COLO668 (cell line): Measurements from ENCODE around the gene ACOXL.
"Not testable (repeated sequence)": the region's sequence is repeated elsewhere in the genome, so short reads cannot be mapped to it uniquely, and the experiment has no call there.

Experiments
- DNase-seq: peaks from one replicate; lab custom pipeline; 2025; ENCODE audit not compliant: unreplicated experiment; lab: John Stamatoyannopoulos, UW

ACOXL gene

GRCh38 chr2:110852541-110853263 is 120.3 kb downstream of the ACOXL start:
- no peak for DNase-seq

DNA sequence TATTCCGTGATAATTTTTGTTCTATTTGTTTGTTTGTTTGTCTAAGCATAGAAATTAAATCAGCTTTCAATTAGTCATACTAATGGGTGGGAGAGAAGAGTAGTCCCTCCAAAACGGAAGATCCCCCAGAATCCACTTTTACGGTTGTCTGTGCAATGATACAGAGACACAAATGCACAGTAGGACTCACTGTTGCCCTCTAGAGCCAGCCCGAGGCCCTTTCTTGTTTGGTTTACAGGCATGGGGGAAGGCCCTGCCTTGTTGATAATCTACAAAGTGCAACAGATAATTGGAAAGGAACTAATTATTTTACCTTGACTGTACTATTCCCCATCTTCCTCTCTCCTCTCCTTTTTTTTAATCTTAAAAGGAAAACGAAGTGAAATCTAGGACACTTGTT is 121.1 kb downstream of the ACOXL start:
- peak; percentile 30 for DNase-seq

- no peak for DNase-seq
Observed at GRCh38 chr2:110853948-110854347, 121.6 kb downstream of the ACOXL start.

DNA sequence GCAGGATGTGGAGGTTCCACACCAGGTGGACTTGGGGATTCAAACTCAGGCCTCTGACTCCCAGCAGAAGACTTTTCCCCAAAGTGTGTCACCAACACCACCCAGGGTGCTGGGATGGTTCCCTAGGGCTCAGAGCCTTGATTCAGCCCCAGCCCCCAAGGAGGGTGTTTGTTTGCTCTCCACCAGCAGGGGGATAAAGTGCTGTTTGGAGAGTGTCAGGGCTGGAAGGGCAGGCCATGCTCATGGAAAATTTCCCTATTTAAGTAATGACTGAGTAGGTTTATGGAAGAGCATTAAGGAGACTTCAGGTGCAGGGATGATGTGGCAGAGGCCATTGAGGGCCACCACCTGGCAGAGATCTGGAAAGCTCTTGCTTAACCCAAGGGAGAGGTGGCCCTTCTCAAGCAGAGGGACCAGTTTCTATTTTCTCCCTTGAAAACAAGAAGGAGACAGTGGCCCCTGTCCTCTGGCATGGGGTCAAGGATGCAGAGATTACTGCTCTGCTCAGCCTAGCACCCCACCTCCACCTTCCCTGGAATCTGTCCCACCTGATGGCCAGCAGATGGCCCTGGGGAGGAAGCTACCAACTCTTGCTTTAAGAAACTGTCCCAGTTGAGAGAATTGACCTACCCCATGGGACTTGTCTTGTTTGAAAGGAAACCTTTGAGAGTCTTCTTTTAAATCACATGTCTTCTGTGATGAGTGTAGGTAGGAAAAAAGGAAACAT is 122.1 kb downstream of the ACOXL start:
- DNase-seq = no peak

DNA sequence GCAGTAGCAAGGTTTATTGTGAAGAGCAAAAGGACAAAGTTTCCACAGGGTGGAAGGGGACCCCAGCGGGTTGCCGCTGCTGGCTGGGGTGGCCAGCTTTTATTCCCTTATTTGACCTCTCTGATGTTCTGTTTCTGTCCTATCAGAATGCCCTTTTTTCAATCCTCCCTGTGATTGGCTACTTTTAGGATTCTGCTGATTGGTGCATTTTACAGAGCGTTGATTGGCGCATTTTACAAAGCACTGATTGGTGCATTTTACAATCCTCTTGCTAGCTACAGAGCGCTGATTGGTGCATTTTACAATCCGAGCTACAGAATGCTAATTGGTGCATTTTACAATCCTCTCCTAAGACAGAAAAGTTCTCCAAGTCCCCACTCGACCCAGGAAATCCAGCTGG is 123.5 kb downstream of the ACOXL start:
- not testable (repeated sequence) for DNase-seq

- peak; percentile 65 for DNase-seq
Observed at GRCh38 chr2:110858135-110858725, 125.9 kb downstream of the ACOXL start.

GRCh38 chr2:110858993-110859701 is 126.8 kb downstream of the ACOXL start:
- peak; percentile 40 for DNase-seq

DNA sequence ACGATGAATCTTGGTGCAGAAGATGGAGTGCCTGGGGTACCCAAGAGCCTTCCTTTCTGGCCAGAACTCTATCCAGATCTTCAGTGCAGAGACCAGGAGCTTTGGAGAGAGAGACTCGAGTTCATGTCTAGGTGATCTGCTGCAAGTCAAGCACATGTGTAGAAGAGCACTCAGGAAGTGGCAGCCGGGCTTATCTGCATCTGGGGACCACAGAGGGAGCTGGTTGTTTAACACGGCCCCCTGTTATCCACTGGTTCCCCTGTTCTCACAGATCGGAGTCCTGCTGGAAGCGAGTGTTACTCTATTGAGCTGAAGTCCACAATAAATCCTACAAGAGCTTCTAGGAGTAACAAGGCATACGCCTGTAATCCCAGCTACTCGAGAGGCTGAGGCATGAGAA is 128.3 kb downstream of the ACOXL start:
- DNase-seq = no peak

DNA sequence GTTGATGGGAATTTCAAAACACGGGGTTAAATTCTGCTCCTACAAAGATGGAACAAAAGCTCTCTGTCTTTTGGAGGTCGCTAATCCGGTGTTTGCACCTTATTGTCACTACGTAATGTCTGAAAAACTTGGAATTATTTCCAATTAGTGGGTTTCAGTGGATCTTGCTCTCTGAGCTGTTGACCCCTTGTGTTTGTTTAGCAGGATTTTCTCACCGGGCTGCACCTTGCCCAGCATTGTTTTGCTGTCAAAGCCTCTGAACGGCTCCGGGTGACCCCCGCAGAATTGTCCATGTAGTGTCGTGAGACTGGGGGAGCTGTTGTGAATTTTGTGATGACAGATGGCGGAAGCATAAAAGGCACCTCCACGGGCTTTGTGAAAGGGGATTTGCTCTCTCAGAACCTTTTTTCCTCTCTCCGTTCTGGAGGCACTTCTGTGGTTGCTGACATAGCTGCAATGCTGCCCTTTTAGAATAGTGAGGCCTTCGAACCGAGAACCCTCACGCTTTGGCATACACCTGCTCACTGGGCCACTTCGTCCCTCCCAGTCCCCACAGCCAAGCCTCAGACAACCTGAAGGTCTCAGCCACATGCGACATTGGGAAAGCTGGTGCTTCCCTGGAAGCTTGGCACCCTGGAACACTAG is 129.4 kb downstream of the ACOXL start:
- no peak for DNase-seq

DNA sequence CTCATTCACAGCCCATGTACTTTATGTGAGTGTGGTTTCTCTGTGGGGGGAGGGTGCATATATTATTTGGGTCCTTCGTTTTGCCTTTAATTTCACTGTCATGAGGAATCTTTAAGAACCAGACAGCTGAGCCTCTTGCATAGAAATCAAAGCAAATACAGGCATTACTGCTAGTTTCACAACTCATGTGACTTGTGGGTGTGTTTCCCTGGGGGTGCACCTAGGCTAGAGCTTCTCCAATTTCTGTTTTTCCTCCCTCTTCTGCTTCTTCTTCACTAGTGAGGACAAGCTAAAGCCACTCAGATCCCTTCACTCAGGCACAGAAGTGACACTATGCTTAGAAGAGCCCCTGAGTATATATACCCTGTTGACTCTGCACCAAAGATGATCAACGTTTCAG is 131.4 kb downstream of the ACOXL start:
- DNase-seq = no peak

- no peak for DNase-seq
Observed at GRCh38 chr2:110864176-110864575, 131.8 kb downstream of the ACOXL start.

GRCh38 chr2:110864731-110865130 is 132.4 kb downstream of the ACOXL start:
- DNase-seq = no peak

DNA sequence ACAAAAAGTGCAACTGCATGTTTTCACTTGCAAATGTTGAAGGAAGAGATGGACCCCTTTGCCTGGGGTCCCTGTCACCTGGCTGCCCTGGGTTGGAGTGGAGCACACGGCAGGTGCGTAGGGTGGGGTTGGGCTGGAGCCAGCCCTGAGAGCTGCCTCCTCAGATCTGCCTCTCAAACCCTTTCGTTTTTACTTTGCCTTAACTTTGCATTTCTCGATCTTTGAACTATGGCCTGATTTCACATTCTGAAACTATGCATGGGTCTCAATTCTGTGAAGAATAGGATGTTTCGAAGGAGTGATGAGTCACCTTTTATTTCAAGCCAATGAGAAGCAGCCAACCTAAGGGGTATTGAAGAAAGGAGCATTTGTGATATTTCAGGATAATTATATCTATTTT is 132.8 kb downstream of the ACOXL start:
- no peak for DNase-seq

DNA sequence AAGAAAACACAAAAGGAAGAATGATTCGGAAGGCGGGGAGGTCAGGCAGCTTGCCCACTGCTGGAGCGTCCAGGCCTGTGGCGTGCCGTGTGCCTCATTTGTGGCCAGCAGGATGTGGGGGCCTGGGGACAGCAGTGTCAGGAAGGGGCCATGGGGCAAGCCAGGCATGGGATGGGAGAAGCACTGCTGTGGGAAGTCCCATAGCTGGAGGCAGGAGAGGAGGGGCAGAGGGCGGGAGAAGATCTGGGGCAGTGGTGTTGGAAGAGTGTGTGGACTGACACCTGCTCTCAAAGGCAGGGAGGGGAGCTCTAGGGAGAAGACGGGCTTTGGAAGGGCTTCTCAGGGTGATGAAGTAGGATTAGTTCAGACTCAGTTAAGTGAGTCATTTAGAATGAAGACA is 133.7 kb downstream of the ACOXL start:
- DNase-seq = no peak

- DNase-seq = no peak
Observed at GRCh38 chr2:110866466-110866865, 134.1 kb downstream of the ACOXL start.

DNA sequence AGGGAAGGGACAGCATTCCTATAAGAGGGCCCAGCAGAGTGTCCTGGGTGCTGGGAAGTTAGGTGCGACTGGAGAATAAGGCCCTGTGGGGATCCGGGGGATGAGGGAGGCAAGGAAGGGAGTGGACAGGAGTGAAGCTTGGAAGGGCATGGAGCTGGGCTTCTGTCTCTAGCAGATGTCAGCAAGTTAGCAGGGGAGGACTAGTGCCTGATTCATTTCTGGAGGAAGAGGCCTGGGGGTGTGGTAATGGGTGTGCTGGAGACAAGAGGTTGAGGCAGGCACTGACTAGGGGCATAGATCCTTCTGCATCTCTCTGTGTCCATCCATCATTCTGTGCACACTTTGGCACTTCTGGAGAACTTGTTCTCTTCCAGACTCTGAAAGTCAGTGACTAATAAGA is 134.7 kb downstream of the ACOXL start:
- no peak for DNase-seq

DNA sequence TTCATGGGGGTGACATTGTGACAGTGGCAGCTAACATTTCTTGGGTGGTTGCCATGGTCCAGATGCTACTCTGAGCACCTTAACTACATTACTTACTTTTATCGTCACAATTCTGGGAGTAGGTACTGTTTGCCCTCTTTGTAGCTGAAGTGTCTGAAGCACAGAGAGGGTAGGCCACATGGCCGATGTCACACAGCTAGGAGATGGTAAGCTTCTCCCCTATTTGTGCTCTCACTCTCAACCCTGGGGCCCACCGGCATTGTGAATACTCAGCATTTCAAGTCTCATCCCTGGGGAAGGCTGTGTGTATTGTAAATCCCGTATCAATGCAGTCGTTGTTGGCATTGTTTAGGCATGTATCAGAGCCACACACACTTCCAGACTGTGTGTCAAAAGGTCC is 136.6 kb downstream of the ACOXL start:
- DNase-seq = no peak

- no peak for DNase-seq
Observed at GRCh38 chr2:110869472-110870446, 137.4 kb downstream of the ACOXL start.

- DNase-seq = no peak
Observed at GRCh38 chr2:110870545-110870944, 138.2 kb downstream of the ACOXL start.

DNA sequence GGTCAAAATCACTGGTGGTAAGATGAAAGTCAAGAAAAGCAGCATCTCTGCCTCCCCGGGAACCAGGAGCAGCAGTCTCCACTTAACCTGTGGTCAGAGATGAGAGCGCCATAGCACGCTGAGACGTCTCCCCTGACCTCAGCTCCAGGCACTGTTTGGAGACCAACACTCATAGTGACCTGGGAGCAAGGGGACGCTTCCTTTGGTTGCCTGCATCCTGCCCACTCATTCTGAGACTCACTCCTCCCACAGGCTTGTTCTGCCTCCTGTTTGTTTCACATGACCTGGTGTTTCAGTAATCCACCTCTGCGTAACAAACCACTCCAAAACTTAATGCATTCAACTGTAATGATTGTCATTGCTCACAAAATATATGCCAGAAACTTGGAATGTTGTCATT is 139.3 kb downstream of the ACOXL start:
- DNase-seq = no peak
